ENCODE data around the gene POLQ. TPM values are rescaled to one million over a fixed set of nuclear protein-coding genes. Genes with fewer than 3 reads are reported as not detected.
A peak's percentile ranks its signal among the peaks of the same experiment; 100 is the strongest.
"Not testable (repeated sequence)": the region's sequence is repeated elsewhere in the genome, so short reads cannot be mapped to it uniquely, and the experiment has no call there.

Gene POLQ
- under 1 TPM; under 0.01 to 0.66 TPM for total RNA-seq

DNA sequence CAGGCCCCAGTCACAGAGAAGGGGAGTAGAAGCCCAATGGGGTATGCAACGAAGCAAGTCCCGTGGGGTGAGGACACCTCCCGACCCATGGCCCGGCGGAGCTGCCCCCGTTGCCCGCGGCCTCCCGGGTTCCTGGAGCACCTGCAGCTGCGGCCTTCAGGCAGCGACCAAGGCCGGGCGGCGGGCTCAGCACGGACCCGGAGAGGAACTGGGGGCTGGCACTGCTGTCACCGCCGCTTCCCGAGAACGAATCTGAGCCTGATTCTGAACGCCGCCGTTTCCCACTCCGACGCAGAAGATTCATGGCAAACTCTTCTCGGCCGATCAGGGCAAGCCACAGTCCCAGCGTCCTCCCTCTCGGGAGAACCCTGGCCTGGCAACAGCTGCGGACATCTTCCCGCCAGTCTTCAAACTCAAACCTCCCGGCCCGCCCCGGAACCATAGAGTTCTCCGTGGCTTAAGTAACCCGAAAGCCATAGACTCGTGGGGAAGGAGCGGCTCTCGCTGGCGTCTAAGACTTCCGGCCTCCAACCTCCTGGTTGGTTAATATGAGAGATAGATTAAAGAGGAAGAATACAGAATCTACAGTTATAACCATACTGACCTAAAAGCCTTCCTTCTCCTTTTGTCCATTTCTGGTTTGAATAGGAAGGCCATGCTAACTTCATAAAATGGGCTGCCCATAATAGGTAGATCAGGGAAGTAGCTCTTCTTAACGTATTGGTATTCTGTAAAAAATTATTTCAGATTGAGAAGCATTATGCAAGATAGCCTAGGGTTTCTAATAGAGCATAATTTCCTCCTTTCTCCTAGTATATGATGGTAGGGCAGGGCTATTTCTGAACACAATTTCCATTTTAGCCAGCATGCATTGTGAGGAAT lies at the start of gene POLQ:
Gene POLQ (minus strand): TSS at position 415 of the 882 bp plus-strand sequence. CDS start 111 bp downstream, at position 304.
- Histone ChIP-seq H3K4me1 (peaks cover 5% of the 10 kb centered on the region), H3K4me3 (peak within 1 kb of the TSS; percentile 2 to 13), H3K27me3 (no peaks in the 10 kb centered on the region), H3K27ac (peak within 1 kb of the TSS; percentile 29 to 82 (median 58)), H3K36me3 (replicated peaks in 1 of 2; ENCODE audit: insufficient read depth in 1 of 2, low read depth in 2 of 2) (no peaks in the 10 kb centered on the region), H3K9me3 (no peaks in the 10 kb centered on the region)
- WGBS, 2 donors: 0% methylated on average over 15 to 42 of the region's 42 CpGs
- peak; percentile 90 to 94 (median 92) for DNase-seq
- intact Hi-C loops (cut with DNase I): no loop called here
- ATAC-seq: peak; percentile 98
- peak in 2 of 3 donors; percentile 44 to 61 for TF ChIP-seq POLR2A (IDR thresholded peaks at IDR 0.05)
- TF ChIP-seq, protein P1, sequence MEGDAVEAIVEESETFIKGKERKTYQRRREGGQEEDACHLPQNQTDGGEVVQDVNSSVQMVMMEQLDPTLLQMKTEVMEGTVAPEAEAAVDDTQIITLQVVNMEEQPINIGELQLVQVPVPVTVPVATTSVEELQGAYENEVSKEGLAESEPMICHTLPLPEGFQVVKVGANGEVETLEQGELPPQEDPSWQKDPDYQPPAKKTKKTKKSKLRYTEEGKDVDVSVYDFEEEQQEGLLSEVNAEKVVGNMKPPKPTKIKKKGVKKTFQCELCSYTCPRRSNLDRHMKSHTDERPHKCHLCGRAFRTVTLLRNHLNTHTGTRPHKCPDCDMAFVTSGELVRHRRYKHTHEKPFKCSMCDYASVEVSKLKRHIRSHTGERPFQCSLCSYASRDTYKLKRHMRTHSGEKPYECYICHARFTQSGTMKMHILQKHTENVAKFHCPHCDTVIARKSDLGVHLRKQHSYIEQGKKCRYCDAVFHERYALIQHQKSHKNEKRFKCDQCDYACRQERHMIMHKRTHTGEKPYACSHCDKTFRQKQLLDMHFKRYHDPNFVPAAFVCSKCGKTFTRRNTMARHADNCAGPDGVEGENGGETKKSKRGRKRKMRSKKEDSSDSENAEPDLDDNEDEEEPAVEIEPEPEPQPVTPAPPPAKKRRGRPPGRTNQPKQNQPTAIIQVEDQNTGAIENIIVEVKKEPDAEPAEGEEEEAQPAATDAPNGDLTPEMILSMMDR (IDR thresholded peaks at IDR 0.05): peak in 1 of 7 experiments; percentile 5

GRCh38 chr3:121594850-121595249 lies 49.1 kb upstream of the POLQ start:
- H3K9me3 ChIP-seq: no peaks in the 10 kb centered on the region
- DNase-seq (no peak), ATAC-seq (no peak)
- no peaks in the 10 kb centered on the region for H3K36me3 ChIP-seq (replicated peaks in 1 of 2; ENCODE audit: insufficient read depth in 1 of 2, low read depth in 2 of 2)
- H3K27ac ChIP-seq: no peak overlapping the region
- H3K4me3 ChIP-seq: no peak overlapping the region
- 52 to 58% methylated on average over 2 of the region's 2 CpGs for WGBS, 2 donors
- intact Hi-C loops (cut with DNase I): no loop called here
- TF ChIP-seq POLR2A (IDR thresholded peaks at IDR 0.05): no peak
- TF ChIP-seq, protein P1 (IDR thresholded peaks at IDR 0.05): no peak
- H3K27me3 ChIP-seq: no peaks in the 10 kb centered on the region
- H3K4me1 ChIP-seq: no peaks in the 10 kb centered on the region

DNA sequence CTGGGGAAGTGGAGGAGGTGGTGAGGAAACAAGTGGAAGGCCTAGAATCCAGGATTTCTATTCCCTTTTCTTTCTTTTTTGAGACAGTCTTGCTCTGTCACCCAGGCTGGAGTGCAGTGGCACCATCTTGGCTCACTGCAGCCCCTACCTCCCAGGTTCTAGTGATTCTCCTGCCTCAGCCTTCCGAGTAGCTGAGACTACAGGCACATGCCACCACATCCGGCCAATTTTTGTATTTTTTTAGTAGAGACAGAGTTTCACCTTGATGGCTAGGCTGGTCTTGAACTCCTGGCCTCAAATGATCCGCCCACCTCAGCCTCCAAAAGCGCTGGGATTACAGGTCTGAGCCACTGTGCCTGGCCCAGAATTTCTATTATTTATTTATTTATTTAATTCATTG lies 48.0 kb upstream of the POLQ start:
- ATAC-seq; intact Hi-C loops (cut with DNase I): not testable (repeated sequence)

GRCh38 chr3:121592856-121593702 lies 47.3 kb upstream of the POLQ start, which contains the start of gene FBXO40:
Gene FBXO40 (plus strand): TSS chr3:121593379. CDS start chr3:121620576, 27,197 bp downstream.
- ATAC-seq: peak; percentile 60
- Histone ChIP-seq H3K4me3 (no peak within 1 kb of the TSS), H3K36me3 (replicated peaks in 1 of 2; ENCODE audit: insufficient read depth in 1 of 2, low read depth in 2 of 2) (no peaks in the 10 kb centered on the region), H3K27me3 (no peaks in the 10 kb centered on the region), H3K27ac (no peak within 1 kb of the TSS), H3K4me1 (no peaks in the 10 kb centered on the region), H3K9me3 (no peaks in the 10 kb centered on the region)
- 33 to 34% methylated on average over 11 of the region's 11 CpGs for WGBS, 2 donors
- intact Hi-C loops (cut with DNase I): no loop called here
- no peak for TF ChIP-seq POLR2A (IDR thresholded peaks at IDR 0.05)
- TF ChIP-seq, protein P1 (IDR thresholded peaks at IDR 0.05): no peak
- peak; percentile 18 to 53 (median 35) for DNase-seq

More for the DNA sequence above, 48.0 kb upstream of the POLQ start:
- not testable (repeated sequence) for H3K4me1 ChIP-seq; H3K27ac ChIP-seq; DNase-seq; H3K4me3 ChIP-seq; H3K27me3 ChIP-seq; H3K36me3 ChIP-seq (replicated peaks in 1 of 2; ENCODE audit: insufficient read depth in 1 of 2, low read depth in 2 of 2); H3K9me3 ChIP-seq
- 94 to 97% methylated on average over 4 of the region's 4 CpGs for WGBS, 2 donors

GRCh38 chr3:121584418-121584817 lies 38.6 kb upstream of the POLQ start:
- Histone ChIP-seq H3K9me3 (no peaks in the 10 kb centered on the region), H3K27ac (no peak overlapping the region), H3K36me3 (replicated peaks in 1 of 2; ENCODE audit: insufficient read depth in 1 of 2, low read depth in 2 of 2) (no peaks in the 10 kb centered on the region), H3K4me3 (no peak overlapping the region), H3K4me1 (no peaks in the 10 kb centered on the region), H3K27me3 (no peaks in the 10 kb centered on the region)
- intact Hi-C loops (cut with DNase I): no loop called here
- no peak for TF ChIP-seq POLR2A (IDR thresholded peaks at IDR 0.05)
- TF ChIP-seq, protein P1 (IDR thresholded peaks at IDR 0.05): no peak
- ATAC-seq (no peak), DNase-seq (no peak)
- 80 to 86% methylated on average over 1 of the region's 1 CpG for WGBS, 2 donors
